ENCODE data around the gene C12orf43.
"Not testable (repeated sequence)": the region's sequence is repeated elsewhere in the genome, so short reads cannot be mapped to it uniquely, and the experiment has no call there.

DNA sequence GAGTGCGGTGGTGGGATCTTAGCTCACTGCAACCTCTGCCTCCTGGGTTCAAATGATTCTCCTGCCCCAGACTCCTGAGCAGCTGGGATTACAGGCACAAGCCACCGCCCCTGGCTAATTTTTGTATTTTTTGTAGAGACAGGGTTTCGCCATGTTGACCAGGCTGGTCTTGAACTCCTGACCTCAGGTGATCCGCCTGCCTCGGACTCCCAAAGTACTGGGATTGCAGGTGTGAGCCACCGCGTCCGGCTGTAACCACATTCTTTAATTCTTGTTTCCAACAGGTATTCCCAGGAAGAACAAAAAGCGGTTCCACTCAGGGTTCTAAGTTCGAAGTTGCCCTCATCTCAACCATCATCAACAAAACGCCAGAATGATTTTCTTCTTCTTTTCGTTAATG is 48.3 kb upstream of the C12orf43 start:
- not testable (repeated sequence) for TF ChIP-seq OSR1 (CRISPR knock-in tag; IDR thresholded peaks at IDR 0.05); TOX (CRISPR knock-in tag; IDR thresholded peaks at IDR 0.05; ENCODE audit: borderline replicate concordance); RARB (CRISPR knock-in tag; IDR thresholded peaks at IDR 0.05); PPARA (CRISPR knock-in tag; IDR thresholded peaks at IDR 0.05; ENCODE audit: borderline replicate concordance); GLIS3 (CRISPR knock-in tag; IDR thresholded peaks at IDR 0.05)

All from SK-N-SH treated with all-trans-retinoic acid at 6 μM for 48 hours (cell line).